HEK293T (cell line): Measurements from ENCODE around the gene PPP6R3.

Experiments used
- ARNT ChIP-seq: fragments of 450-650 bp; IDR thresholded peaks from 2 replicates; pipeline ENCODE4 v1.6.1; 2017; ENCODE audit warnings: mild to moderate bottlenecking
- HDGF ChIP-seq: fragments of 450-650 bp; IDR thresholded peaks from 2 replicates; pipeline ENCODE4 v1.6.1; 2017; ENCODE audit warnings: antibody characterized with exemption, borderline replicate concordance
- SP1 ChIP-seq: fragments of 450-650 bp; IDR thresholded peaks from 2 replicates; pipeline ENCODE4 v1.6.1; 2017

DNA sequence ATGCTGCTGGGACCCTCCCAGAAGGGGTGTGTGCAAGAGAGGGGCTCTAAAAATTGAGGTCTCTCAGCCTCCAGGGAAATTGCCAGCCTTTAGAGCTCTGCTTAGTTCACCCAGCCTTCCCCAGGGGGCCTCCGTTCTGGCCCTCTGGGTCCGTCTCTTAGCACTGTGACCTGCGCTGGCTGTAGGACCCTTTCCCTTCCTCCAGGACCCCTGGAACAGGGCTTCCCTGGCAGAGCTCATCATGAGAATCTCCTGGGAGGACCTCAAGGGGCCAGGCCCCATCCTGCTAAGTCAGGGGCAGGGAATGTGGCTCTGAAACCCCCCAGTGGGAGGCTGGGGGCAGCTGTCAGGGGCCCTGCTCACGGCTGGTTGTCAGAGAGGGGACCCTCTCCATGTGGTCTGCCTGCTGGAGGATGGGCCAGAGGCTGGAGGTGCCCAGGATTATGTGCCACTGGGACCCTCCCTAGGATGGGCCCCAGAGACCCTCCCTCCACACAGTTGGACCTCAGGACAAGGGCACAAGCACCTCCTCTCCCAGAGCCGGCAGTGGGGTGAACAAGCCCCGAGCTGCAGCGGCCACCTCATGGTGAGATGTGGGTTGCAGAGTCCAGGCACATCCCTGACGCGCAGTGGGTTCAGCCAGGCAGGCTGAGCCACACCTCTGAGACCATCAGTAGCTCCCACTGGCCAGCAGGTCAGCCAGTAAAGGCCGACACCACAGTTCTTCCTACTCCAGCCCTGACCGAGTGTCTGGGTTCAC, 196.6 kb downstream of the PPP6R3 start:
- no peak for TF ChIP-seq ARNT
- TF ChIP-seq HDGF = no peak
- no peak for TF ChIP-seq SP1
